Liver (tissue), 9 donors: ENCODE measurements around the gene AKR1C2. TPM values are rescaled to one million over a fixed set of nuclear protein-coding genes. Genes with fewer than 3 reads are reported as not detected.
"Not testable (repeated sequence)": the region's sequence is repeated elsewhere in the genome, so short reads cannot be mapped to it uniquely, and the experiment has no call there.

Experiments
- DNase-seq: peaks from one replicate; pipeline ENCODE4 v3.0.0-alpha.2; 2017; ENCODE audit warnings: low spot score
- H3K27ac ChIP-seq, 2 donors: one replicate each; pipeline ENCODE4 v1.7.0; 2013; ENCODE audit warnings: inconsistent platforms in 2 of 2, low read length in 2 of 2, control low read depth in 1 of 2, low read depth in 1 of 2, mild to moderate bottlenecking in 1 of 2
- H3K27me3 ChIP-seq, 4 donors: one replicate each; pipeline versions ENCODE4 v1.6.1 to v1.7.0; 2013; ENCODE audit warnings: low read length in 3 of 4, inconsistent platforms in 1 of 4, mild to moderate bottlenecking in 1 of 4, moderate library complexity in 1 of 4; ENCODE audit not compliant: control insufficient read depth in 4 of 4, insufficient read depth in 4 of 4
- H3K36me3 ChIP-seq, 4 donors: one replicate each; pipeline versions ENCODE4 v1.6.1 to v1.7.0; 2013; ENCODE audit warnings: low read length in 3 of 4, mild to moderate bottlenecking in 3 of 4, low read depth in 1 of 4, moderate library complexity in 1 of 4; ENCODE audit not compliant: control insufficient read depth in 4 of 4, insufficient read depth in 3 of 4
- H3K4me1 ChIP-seq, 4 donors: one replicate each; pipeline versions ENCODE4 v1.6.1 to v1.7.0; 2013; ENCODE audit warnings: low read length in 3 of 4, mild to moderate bottlenecking in 3 of 4, moderate library complexity in 1 of 4; ENCODE audit not compliant: control insufficient read depth in 4 of 4, insufficient read depth in 4 of 4
- H3K4me3 ChIP-seq, 3 donors: one replicate each; pipeline versions ENCODE4 v1.6.1 to v1.7.0; 2013; ENCODE audit warnings: low read length in 3 of 3, control low read depth in 1 of 3, low read depth in 1 of 3, mild to moderate bottlenecking in 1 of 3
- H3K9ac ChIP-seq, 2 donors: one replicate each; pipeline ENCODE4 v1.7.0; 2013; ENCODE audit warnings: low read length in 2 of 2, mild to moderate bottlenecking in 2 of 2, moderate library complexity in 2 of 2, control low read depth in 1 of 2, low read depth in 1 of 2
- H3K9me3 ChIP-seq, 4 donors: one replicate each; pipeline versions ENCODE4 v1.6.1 to v1.7.0; 2013; ENCODE audit warnings: low read length in 3 of 4; ENCODE audit not compliant: control insufficient read depth in 4 of 4
- CTCF ChIP-seq: fragments of 150-350 bp; IDR thresholded peaks from 2 replicates; pipeline ENCODE4 v1.5.1; 2017; ENCODE audit warnings: improper control_type of control experiment, low read depth, low read length; ENCODE audit not compliant: missing input control
- FOXA1 ChIP-seq: IDR thresholded peaks from 2 replicates; pipeline ENCODE4 v1.6.1; 2016; ENCODE audit warnings: antibody characterized with exemption
- FOXA2 ChIP-seq: IDR thresholded peaks from 2 replicates; pipeline ENCODE4 v1.6.1; 2016; ENCODE audit warnings: antibody characterized with exemption
- GABPA ChIP-seq, 2 donors: IDR thresholded peaks in 1 of 2; conservative IDR thresholded peaks in 1 of 2; 2 replicates each; pipeline ENCODE4 v1.6.1; 2016; ENCODE audit warnings: antibody characterized with exemption in 2 of 2, mild to moderate bottlenecking in 1 of 2, moderate library complexity in 1 of 2
- HNF4G ChIP-seq: IDR thresholded peaks from 2 replicates; pipeline ENCODE4 v1.6.1; 2016; ENCODE audit warnings: antibody characterized with exemption
- JUND ChIP-seq, 2 donors: IDR thresholded peaks; 2 replicates each; pipeline ENCODE4 v1.6.1; 2016; ENCODE audit warnings: antibody characterized with exemption in 2 of 2
- NR2F2 ChIP-seq: IDR thresholded peaks from 2 replicates; pipeline ENCODE4 v1.6.1; 2016; ENCODE audit warnings: antibody characterized with exemption
- RAD21 ChIP-seq, 2 donors: IDR thresholded peaks; 2 replicates each; pipeline ENCODE4 v1.6.1; 2016; ENCODE audit warnings: antibody characterized with exemption in 2 of 2, mild to moderate bottlenecking in 2 of 2
- REST ChIP-seq: IDR thresholded peaks from 2 replicates; pipeline ENCODE4 v1.6.1; 2016; ENCODE audit warnings: antibody characterized with exemption, mild to moderate bottlenecking
- RXRA ChIP-seq, 2 donors: IDR thresholded peaks; 2 replicates each; pipeline ENCODE4 v1.6.1; 2017 to 2018; ENCODE audit warnings: antibody characterized with exemption in 2 of 2, mild to moderate bottlenecking in 1 of 2
- YY1 ChIP-seq: IDR thresholded peaks from 2 replicates; pipeline ENCODE4 v1.6.1; 2016; ENCODE audit warnings: antibody characterized with exemption, mild to moderate bottlenecking
- WGBS: extraction: QIAGEN DNeasy Blood & Tissue Kit; methylation state at CpG from one replicate; pipeline ENCODE4 v1.1.7; 2013; 5-methylcytosine and 5-hydroxymethylcytosine counted together
- polyA plus RNA-seq, 2 donors: library from polyadenylated mRNA; stranded (reverse) in 1 of 2; unstranded in 1 of 2; fragments of 200-250 nt in 1 of 2; fragments of >200 nt in 1 of 2; fragmentation: Nextera tagmentation in 1 of 2; extraction: Ambion mirVana in 1 of 2; gene quantifications; one replicate each; pipeline versions ENCODE4 v1.2.1 to v1.2.3, GENCODE V29; 2013 to 2015
- total RNA-seq, 2 donors: library from RNA; depleted of rRNA; stranded (reverse); fragments of >200 nt; gene quantifications; one replicate each; pipeline ENCODE4 v1.2.3, GENCODE V29; 2014
- TF ChIP-seq, protein P1 (sequence below): IDR thresholded peaks from 2 replicates; pipeline ENCODE4 v1.6.1; 2016; ENCODE audit warnings: antibody characterized with exemption
- TF ChIP-seq, protein P2 (sequence below): IDR thresholded peaks from 2 replicates; pipeline ENCODE4 v1.6.1; 2016; ENCODE audit warnings: antibody characterized with exemption
- donor health status: healthy.
- donor health status: healthy.
- donor health status: healthy.
- donor health status: healthy.
- donor health status: healthy.

AKR1C2 gene
- total and polyA plus RNA-seq, 4 donors: 63.8 to 699 (median 162) TPM

DNA sequence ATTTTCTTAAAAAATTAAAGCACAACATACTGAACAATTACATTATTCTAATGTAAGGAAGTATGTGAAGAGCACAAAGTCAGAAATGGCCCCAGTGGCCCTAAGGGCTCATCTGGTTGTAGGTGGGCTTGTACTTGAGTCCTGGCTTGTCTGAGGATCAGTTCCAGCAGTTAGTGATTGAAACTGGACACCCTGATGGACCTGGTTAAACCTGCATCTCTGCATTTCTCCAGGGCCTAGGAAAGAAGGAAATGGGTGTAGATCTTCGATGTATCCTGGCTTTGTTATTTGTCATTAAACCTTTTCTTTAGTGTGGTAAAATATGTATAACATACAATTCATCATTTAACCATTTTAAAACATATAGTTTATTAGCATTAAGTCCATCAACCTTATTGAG lies 9.7 kb upstream of the AKR1C2 start:
- no peak for DNase-seq
- 88% methylated on average over 1 of the region's 1 CpG for WGBS
- Histone ChIP-seq H3K27ac (no peak overlapping the region), H3K36me3 (no peaks in the 10 kb centered on the region), H3K4me1 (peaks cover 2 to 20% (median 4%) of the 10 kb centered on the region in 4 donors), H3K27me3 (no peaks in the 10 kb centered on the region), H3K9ac (no peak overlapping the region), H3K4me3 (no peak overlapping the region), H3K9me3 (no peaks in the 10 kb centered on the region)
- TF ChIP-seq HNF4G: no peak
- TF ChIP-seq, protein P1, sequence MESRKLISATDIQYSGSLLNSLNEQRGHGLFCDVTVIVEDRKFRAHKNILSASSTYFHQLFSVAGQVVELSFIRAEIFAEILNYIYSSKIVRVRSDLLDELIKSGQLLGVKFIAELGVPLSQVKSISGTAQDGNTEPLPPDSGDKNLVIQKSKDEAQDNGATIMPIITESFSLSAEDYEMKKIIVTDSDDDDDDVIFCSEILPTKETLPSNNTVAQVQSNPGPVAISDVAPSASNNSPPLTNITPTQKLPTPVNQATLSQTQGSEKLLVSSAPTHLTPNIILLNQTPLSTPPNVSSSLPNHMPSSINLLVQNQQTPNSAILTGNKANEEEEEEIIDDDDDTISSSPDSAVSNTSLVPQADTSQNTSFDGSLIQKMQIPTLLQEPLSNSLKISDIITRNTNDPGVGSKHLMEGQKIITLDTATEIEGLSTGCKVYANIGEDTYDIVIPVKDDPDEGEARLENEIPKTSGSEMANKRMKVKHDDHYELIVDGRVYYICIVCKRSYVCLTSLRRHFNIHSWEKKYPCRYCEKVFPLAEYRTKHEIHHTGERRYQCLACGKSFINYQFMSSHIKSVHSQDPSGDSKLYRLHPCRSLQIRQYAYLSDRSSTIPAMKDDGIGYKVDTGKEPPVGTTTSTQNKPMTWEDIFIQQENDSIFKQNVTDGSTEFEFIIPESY: no peak
- TF ChIP-seq GABPA (IDR thresholded peaks at IDR 0.05 in 1 of 2, conservative IDR thresholded peaks at IDR 0.05 in 1 of 2): no peak
- TF ChIP-seq RXRA (IDR thresholded peaks at IDR 0.05): no peak
- TF ChIP-seq CTCF: no peak
- no peak for TF ChIP-seq YY1

DNA sequence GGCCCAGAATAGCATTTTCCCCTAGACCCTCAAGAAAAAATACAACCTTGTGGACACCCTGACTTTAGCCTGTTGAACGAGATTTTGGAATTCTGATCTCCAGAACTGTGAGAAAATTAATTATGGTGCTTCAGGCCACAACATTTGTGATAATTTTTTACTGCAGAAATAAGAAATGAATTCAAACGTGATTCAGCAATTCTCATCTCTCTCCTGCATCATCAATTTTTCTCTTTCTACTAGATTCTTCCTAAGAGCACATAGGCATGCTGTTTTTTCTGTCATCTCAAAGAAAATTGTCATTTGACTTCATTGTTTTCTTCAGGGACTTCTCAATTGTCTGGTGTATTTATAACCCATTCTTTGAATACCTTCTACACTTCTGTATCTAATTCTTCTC lies 8.9 kb upstream of the AKR1C2 start:
- TF ChIP-seq REST: no peak
- TF ChIP-seq RXRA (IDR thresholded peaks at IDR 0.05): no peak
- no peak for TF ChIP-seq JUND (IDR thresholded peaks at IDR 0.05)
- TF ChIP-seq FOXA1: no peak
- no peak for TF ChIP-seq GABPA (IDR thresholded peaks at IDR 0.05 in 1 of 2, conservative IDR thresholded peaks at IDR 0.05 in 1 of 2)
- TF ChIP-seq YY1: no peak
- TF ChIP-seq, protein P2, sequence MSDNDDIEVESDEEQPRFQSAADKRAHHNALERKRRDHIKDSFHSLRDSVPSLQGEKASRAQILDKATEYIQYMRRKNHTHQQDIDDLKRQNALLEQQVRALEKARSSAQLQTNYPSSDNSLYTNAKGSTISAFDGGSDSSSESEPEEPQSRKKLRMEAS: no peak
- TF ChIP-seq NR2F2: no peak
- TF ChIP-seq RAD21 (IDR thresholded peaks at IDR 0.05): no peak
- no peak for TF ChIP-seq FOXA2
- no peak for TF ChIP-seq CTCF
- TF ChIP-seq, protein P1: no peak
- 76% methylated on average over 2 of the region's 2 CpGs for WGBS

GRCh38 chr10:5011392-5011791 lies 7.7 kb upstream of the AKR1C2 start:
- not testable (repeated sequence) for H3K4me3 ChIP-seq, H3K9ac ChIP-seq, DNase-seq, H3K27ac ChIP-seq, H3K36me3 ChIP-seq, H3K9me3 ChIP-seq, H3K27me3 ChIP-seq
- 69% methylated on average over 2 of the region's 2 CpGs for WGBS
- H3K4me1 ChIP-seq: peaks cover 2 to 20% (median 4%) of the 10 kb centered on the region in 4 donors

More for the DNA sequence above, 8.9 kb upstream of the AKR1C2 start:
- Histone ChIP-seq H3K36me3 (no peaks in the 10 kb centered on the region), H3K9ac (no peak overlapping the region), H3K27ac (no peak overlapping the region), H3K4me1 (peaks cover 2 to 20% (median 4%) of the 10 kb centered on the region in 4 donors), H3K4me3 (no peak overlapping the region), H3K9me3 (no peaks in the 10 kb centered on the region), H3K27me3 (no peaks in the 10 kb centered on the region)
- no peak for DNase-seq
